22Rv1 (cell line): ENCODE data around the gene SYNGR3.

Experiments used
- H3K27ac ChIP-seq: fragments of 450-650 bp; 2 replicates; pipeline ENCODE4 v1.5.1; 2017
- ZFX ChIP-seq: fragments of 450-650 bp; IDR thresholded peaks from 2 replicates; pipeline ENCODE4 v1.6.1; 2017; ENCODE audit warnings: antibody characterized with exemption, borderline replicate concordance
- TF ChIP-seq, protein P1 (sequence below): fragments of 450-650 bp; IDR thresholded peaks from 2 replicates; pipeline ENCODE4 v1.5.1; 2017; ENCODE audit warnings: mild to moderate bottlenecking

Gene SYNGR3

DNA sequence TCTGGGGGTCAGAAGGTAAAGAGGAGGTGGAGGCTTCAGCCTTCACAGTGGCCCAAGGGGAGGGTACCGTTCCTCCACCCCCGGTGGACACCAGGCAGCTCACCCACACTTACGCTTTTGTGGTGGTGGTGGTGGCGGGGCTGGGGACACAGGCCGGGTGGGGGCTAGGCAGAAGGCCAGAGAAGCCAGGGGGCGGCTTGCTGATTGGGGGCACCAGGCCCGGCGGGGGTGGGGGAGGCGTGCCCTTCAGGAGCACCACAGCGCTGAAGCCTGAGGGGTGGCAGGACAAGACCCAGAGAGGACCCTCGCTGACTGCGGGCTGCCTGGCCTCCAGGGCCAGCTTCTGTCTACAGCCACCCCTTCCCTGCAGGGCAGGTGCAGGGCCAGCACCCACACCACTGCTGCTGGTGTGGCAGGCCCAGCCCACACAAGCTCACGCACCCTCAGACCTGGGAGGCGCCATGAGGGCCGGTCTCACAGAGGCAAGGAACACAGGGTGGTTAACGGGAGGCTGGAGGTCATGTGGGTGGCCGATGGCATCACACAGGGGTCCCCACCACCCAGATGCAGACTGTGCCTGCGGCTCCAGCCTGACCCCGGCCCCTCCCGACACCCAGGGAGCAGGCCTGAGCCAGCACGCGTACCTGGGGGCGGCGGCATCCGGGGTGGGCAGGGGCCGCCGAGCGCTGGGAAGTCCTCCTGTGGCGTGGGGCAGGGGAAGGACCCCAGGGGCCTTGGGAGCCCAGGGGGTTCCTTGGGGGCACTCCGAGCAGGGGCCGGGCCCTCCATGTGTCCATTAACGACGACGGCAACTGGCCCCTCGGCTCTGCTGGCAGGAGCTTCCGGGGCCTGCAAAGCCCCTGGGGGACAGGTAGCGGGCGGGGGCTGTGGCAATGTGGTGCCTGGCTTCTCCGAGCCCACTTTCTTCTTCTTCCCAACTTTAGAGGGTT lies 9.4 kb downstream of the SYNGR3 start:
- TF ChIP-seq ZFX: no peak
- TF ChIP-seq, protein P1, sequence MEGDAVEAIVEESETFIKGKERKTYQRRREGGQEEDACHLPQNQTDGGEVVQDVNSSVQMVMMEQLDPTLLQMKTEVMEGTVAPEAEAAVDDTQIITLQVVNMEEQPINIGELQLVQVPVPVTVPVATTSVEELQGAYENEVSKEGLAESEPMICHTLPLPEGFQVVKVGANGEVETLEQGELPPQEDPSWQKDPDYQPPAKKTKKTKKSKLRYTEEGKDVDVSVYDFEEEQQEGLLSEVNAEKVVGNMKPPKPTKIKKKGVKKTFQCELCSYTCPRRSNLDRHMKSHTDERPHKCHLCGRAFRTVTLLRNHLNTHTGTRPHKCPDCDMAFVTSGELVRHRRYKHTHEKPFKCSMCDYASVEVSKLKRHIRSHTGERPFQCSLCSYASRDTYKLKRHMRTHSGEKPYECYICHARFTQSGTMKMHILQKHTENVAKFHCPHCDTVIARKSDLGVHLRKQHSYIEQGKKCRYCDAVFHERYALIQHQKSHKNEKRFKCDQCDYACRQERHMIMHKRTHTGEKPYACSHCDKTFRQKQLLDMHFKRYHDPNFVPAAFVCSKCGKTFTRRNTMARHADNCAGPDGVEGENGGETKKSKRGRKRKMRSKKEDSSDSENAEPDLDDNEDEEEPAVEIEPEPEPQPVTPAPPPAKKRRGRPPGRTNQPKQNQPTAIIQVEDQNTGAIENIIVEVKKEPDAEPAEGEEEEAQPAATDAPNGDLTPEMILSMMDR: no peak
- no peak overlapping the region for H3K27ac ChIP-seq

DNA sequence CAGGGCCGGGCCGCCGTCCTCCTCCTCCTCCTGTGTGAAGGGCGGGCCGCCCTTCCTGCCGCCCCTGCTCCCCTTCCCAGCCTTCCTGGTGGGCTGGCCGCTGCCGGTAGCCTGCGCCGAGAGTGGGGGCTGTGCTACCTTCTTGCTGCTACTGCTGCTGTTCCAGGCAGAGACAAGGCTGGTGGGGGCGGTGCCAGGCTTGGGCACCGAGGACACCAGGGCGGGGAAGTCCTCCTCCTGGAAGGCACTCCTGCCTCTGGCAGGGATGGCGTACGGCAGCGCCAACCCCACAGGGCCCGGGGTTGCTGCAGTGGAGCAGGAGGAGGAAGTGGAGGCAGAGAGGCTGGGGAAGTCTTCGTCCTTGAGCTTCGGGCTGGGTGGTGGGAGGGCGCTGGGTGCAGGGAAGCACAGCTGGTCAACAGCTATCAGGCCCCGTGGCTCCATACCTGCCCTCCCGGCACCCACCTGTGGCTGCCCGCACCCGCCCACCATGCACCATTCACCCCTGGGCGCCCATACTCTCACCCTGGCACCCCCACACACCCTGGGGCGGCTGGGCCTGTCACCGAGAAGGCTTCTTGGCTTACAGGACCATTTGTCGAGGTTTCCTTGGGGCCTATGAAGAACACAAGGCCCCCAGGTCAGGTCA lies 10.2 kb downstream of the SYNGR3 start:
- no peak overlapping the region for H3K27ac ChIP-seq
- no peak for TF ChIP-seq ZFX
- TF ChIP-seq, protein P1: no peak

DNA sequence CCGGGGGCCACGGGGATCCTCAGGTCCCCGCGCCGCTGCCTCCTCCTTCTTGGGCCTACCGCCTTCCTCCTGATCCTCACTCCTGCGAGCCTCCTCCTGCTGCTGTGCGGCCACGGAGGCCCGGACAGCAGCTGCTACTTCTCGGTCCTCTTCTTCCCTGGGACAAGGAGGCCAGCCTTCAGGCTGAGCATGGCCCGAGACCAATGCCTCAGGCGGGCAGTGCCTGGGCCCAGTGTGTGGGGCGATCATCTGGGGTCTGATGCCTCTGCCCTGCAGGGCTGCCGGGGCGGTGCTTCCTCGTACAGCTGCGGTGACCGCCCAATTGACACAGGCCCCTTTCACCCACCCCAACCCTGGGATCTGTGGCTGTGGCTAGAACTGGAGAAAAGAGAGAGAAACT lies 11.3 kb downstream of the SYNGR3 start:
- H3K27ac ChIP-seq: no peak overlapping the region
- TF ChIP-seq, protein P1: no peak
- TF ChIP-seq ZFX: no peak

DNA sequence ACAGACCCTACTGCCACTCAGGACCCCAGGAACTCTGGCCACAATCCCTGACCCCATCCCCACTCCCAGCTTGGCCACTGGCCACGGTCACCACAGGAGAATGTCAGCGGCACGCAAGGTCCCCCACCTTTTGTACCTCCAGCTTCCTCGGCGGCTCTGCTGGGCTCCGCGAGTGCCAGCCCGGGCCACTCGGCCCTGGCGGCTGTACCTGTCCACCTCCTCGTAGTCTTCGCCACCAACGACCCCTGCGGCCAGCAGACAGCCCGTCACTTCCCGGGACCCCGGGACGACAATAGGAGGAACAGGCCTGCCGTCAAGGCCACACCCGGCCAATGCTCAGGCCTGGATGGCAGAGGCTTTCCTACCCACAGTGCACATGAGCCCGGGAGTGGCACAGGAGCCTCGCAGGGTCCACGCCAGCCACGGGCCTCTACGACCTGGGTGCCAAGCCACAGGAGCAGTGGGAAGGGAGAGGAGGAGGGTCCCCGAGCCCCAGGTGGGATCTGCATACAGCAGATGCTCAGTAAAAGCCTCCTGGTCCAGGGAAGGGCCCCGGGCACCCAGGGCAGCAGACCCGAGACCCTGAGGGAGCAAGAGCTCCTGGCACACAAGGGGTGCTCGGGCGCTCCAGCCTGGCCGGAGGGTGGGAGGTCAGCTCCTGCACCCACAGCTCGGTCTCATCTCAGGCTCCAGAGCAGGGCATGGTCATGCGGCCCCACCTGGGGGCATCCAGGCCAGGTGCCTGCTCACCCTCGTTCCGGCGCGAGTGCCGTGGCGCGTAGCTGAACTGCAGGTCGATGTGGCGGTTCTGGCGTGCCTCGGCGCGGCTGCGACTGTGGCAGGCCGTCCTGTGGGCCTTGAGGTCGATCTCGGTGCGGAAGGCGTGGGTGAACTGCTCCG lies 11.9 kb downstream of the SYNGR3 start:
- no peak overlapping the region for H3K27ac ChIP-seq
- no peak for TF ChIP-seq ZFX
- TF ChIP-seq, protein P1: no peak

DNA sequence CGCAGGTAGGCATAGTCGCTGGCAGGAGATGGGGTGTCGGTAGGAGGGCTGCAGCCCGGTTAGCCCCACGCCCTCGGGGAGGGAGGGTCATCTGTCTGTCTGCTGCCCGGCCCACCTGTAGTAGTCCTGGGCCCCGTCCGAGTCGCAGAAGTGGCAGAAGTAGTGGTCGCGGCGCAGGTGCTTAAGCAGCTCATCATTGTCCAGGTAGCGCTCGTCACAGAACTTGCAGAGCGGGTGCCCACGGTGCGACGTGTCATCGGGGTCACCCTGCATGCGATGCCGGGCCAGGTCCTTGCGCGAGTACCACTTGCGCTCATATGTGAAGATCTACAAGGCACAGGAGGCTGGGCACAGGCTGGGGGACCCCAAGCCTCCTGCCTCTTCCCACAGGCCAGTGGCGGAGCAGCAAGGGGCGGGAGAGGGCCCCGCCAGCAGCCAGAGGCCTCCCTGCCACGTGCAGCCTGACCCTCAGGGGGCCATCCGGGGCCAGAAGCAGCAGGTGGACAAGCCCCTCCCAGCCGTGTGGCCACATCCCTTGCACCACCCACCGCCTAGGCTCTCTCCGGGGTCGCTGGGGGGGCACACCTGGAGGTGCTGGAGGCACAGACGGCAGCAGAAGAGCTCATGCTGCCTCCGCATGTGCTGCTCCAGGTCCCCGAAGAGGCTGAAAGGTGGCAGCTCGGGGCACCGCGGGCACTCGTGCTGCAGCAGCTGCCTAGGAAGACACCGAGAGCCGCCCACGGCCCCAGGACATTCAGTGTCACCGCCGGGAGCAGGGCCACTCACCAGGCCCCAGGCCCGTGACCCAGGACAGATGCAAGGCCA lies 12.8 kb downstream of the SYNGR3 start:
- TF ChIP-seq, protein P1: no peak
- TF ChIP-seq ZFX: no peak
- H3K27ac ChIP-seq: no peak overlapping the region

DNA sequence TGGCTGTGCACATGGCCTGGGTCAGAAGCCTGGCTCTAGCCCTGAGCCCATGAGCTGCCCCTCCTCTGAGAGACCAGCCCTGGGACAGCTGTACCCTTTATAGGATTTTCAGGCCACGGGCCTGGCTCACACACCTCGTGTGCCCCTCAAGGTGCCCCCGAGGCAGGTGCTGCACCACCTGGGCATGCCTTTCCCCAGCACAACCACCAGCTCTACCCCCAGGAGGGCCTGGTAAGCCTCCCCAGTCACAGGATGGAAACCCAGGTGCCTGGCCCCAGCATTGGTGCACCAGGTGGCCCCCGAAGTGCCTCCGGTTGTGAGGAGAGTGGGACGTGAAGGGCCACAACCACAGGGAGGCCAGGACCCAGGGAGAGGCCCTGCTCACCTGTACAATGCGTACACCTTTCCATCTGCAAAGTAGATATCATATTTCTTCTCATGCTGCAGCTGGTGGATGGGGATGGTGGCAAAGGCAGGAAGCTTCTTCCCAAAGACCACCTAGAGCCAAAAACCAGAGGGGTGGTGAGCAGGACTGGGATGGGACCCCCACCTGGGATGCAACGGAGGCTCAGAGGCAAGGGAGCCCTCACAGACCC lies 13.6 kb downstream of the SYNGR3 start:
- peak overlapping the region; percentile 64; the same call in 1 of the 2 replicates for H3K27ac ChIP-seq
- TF ChIP-seq ZFX: no peak
- TF ChIP-seq, protein P1: no peak
